GM12892 (cell line): ENCODE data around the gene MDM2.

Experiments
- POLR2A ChIP-seq: IDR thresholded peaks from 2 replicates; pipeline ENCODE4 v1.6.1; 2011; ENCODE audit warnings: low read depth, low read length, control low read depth
- POLR2AphosphoS5 ChIP-seq: IDR thresholded peaks from 2 replicates; pipeline ENCODE4 v1.6.1; 2011; ENCODE audit warnings: low read depth, low read length, control low read depth
- TAF1 ChIP-seq: IDR thresholded peaks from 2 replicates; pipeline ENCODE4 v1.6.1; 2011; ENCODE audit warnings: low read depth, mild to moderate bottlenecking, control low read depth, low read length, borderline replicate concordance

- no peak; the same call in none of the 2 replicates for TF ChIP-seq POLR2A
- TF ChIP-seq POLR2AphosphoS5 = no peak
- TF ChIP-seq TAF1 = no peak
Observed at GRCh38 chr12:68831751-68832503, 23.9 kb downstream of the MDM2 start.
